ENCODE data around the gene EXOC4.

DNA sequence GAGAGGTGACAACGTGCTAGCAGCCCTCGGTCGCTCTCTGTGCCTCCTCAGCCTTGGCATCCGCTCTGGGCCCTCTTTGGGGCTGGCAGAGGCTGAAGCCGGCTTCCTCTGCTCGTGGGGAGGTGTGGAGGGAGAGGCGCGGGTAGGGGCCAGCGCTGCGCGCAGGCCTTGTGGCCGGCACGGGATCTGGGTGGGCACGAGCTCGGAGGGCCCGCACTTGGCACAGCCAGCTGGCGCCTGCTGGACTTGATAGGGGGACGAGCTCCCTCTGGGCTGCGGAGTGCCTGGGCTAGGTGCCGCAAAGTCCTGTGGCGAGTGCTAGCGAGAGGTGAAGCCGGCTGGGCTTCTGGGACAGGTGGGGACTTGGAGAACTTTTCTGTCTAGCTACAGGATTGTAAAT, 170.7 kb downstream of the EXOC4 start:
- TF ChIP-seq SUZ12 (IDR thresholded peaks at IDR 0.05; ENCODE audit: extremely low read depth, insufficient read depth, insufficient read length), result no peak
- TF ChIP-seq YY1 (IDR thresholded peaks at IDR 0.05; ENCODE audit: insufficient read depth, insufficient read length), result no peak

Measured in NT2/D1 (cell line).